Osteocyte (in vitro differentiated cells): Measurements from ENCODE around the gene ADRA1B. TPM values are rescaled to one million over a fixed set of nuclear protein-coding genes. Genes with fewer than 3 reads are reported as not detected.

Experiments
- DNase-seq: peaks from one replicate; pipeline ENCODE4 v3.0.0; 2021; ENCODE audit warnings: mixed read lengths; ENCODE audit not compliant: unreplicated experiment; ENCODE audit errors: extremely low spot score
- H3K27ac Mint-ChIP-seq: one replicate; pipeline ENCODE4 v1.8.0; 2021; ENCODE audit warnings: mild to moderate bottlenecking, mixed read lengths; ENCODE audit not compliant: unreplicated experiment
- H3K27me3 Mint-ChIP-seq: one replicate; pipeline ENCODE4 v1.8.0; 2021; ENCODE audit warnings: mixed read lengths; ENCODE audit not compliant: unreplicated experiment
- H3K36me3 Mint-ChIP-seq: one replicate; pipeline ENCODE4 v1.8.0; 2021; ENCODE audit warnings: mixed read lengths; ENCODE audit not compliant: unreplicated experiment
- H3K4me1 Mint-ChIP-seq: one replicate; pipeline ENCODE4 v1.8.0; 2021; ENCODE audit warnings: mixed read lengths; ENCODE audit not compliant: unreplicated experiment
- H3K4me3 Mint-ChIP-seq: one replicate; pipeline ENCODE4 v1.8.0; 2021; ENCODE audit warnings: mild to moderate bottlenecking, moderate library complexity, mixed read lengths; ENCODE audit not compliant: unreplicated experiment
- H3K9me3 Mint-ChIP-seq: one replicate; pipeline ENCODE4 v1.8.0; 2021; ENCODE audit warnings: mixed read lengths; ENCODE audit not compliant: unreplicated experiment
- total RNA-seq: library from RNA; stranded (reverse); gene quantifications from 2 replicates; pipeline ENCODE4 v1.2.1, GENCODE V29; 2021
- TF ChIP-seq, protein P1 (sequence below): fragments of 200-600 bp; sonication (generic); IDR thresholded peaks from 2 replicates; pipeline ENCODE4 v1.5.0; 2021; ENCODE audit warnings: antibody characterized with exemption, mild to moderate bottlenecking, moderate library complexity

ADRA1B gene
- total RNA-seq, 1 donor from 2014 or later: 4.0 TPM

DNA sequence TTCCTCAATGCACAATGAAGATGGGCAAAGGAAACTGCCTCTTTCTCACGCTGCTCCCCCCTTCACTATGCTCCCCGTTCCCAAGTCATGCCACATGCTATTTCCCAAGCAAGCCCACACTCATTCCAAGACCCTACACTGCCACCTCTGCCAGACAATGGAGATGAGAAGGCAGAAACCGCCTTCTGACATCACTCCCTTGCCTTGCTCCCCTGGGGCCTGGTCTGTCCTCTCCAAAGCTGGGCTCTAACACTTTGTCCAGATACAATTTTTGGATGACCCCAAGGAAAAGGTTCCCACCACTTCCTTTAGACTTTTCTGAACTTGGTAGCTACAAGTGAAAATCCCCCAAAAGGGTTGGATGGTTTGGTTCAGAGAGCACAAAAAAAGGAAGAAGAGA lies 7.2 kb upstream of the ADRA1B start:
- peaks cover 68% of the 10 kb centered on the region for H3K4me1 Mint-ChIP-seq
- TF ChIP-seq, protein P1, sequence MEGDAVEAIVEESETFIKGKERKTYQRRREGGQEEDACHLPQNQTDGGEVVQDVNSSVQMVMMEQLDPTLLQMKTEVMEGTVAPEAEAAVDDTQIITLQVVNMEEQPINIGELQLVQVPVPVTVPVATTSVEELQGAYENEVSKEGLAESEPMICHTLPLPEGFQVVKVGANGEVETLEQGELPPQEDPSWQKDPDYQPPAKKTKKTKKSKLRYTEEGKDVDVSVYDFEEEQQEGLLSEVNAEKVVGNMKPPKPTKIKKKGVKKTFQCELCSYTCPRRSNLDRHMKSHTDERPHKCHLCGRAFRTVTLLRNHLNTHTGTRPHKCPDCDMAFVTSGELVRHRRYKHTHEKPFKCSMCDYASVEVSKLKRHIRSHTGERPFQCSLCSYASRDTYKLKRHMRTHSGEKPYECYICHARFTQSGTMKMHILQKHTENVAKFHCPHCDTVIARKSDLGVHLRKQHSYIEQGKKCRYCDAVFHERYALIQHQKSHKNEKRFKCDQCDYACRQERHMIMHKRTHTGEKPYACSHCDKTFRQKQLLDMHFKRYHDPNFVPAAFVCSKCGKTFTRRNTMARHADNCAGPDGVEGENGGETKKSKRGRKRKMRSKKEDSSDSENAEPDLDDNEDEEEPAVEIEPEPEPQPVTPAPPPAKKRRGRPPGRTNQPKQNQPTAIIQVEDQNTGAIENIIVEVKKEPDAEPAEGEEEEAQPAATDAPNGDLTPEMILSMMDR: no peak

DNA sequence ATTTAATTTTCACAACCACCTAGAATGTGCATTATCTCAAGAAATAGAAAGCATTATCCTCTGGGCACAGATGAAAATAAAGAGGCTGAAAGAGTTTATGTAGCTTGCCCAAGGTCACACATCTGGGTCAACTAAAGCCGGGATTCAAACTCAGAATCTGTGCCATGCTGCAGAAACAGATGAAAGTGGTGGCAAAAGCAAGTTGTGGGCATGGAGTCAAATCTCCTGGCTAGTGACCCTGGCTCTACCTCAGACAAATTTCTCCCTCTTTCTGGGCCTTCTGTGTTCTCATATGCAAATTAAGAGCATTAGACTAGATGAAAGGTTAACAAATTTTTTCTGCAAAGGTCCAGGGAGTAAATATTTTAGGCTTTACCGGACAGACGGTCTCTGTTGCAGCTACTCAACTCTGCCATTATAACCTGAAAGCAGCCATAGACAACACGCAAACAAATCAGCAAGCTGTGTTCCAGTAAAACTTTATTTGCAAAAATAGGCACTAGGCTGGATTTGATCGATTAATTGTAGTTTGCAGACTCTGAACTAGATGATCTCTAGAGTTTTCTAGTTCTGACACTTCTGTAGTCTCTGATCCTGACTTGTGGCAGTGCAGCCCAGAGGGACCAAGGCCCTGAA lies 6.0 kb upstream of the ADRA1B start:
- no peaks in the 10 kb centered on the region for H3K27me3 Mint-ChIP-seq
- no peak overlapping the region for H3K4me3 Mint-ChIP-seq
- peaks cover 63% of the 10 kb centered on the region for H3K4me1 Mint-ChIP-seq
- H3K36me3 Mint-ChIP-seq: no peaks in the 10 kb centered on the region
- DNase-seq: no peak
- no peaks in the 10 kb centered on the region for H3K9me3 Mint-ChIP-seq
- TF ChIP-seq, protein P1: no peak
- no peak overlapping the region for H3K27ac Mint-ChIP-seq

More for the DNA sequence above, 7.2 kb upstream of the ADRA1B start:
- Mint-ChIP-seq H3K4me3 (no peak overlapping the region), H3K27ac (no peak overlapping the region), H3K9me3 (no peaks in the 10 kb centered on the region), H3K27me3 (no peaks in the 10 kb centered on the region), H3K36me3 (no peaks in the 10 kb centered on the region)
- no peak for DNase-seq

DNA sequence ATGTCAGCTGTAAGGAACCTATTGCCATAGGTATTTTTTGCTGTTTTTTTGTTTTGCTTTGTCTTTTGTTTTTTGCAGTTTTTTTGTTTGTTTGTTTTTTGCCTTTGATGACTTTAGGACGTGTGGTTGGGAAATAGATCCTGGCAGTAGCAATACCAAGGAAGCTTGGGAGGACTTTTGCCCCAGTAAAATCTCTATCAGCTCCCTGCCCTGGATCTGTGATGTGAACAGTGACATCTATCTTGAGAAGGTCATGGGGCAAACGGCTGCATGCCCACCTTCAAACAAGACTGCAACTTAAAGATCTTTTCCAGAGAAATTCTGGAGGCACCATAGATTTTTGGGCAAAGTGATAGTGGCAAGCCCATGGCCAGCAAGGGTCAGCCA lies 5.4 kb upstream of the ADRA1B start:
- Mint-ChIP-seq H3K4me3 (no peak overlapping the region), H3K4me1 (peaks cover 65% of the 10 kb centered on the region), H3K9me3 (no peaks in the 10 kb centered on the region), H3K27ac (peak overlapping the region; percentile 74), H3K27me3 (no peaks in the 10 kb centered on the region), H3K36me3 (no peaks in the 10 kb centered on the region)
- DNase-seq: no peak
- TF ChIP-seq, protein P1: no peak

DNA sequence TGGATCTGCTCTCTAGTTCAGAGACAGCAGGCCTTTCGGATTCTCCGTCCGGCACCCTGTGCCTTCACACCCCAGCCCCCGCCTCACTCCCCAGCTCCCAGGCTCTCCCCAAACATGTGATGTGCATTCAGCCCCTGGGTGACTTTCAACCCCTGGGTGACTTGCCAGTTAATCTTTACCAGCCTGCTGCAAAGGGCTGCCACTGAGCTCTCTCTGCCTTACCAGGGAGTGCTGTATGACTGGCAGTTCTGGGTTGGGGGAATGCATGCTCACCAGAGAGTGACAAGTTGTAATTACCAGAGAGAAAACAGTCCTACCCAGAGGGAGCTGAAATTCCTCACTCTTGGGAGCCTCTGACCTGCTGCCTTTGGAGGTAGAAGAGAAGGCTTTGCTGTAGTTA lies 4.9 kb upstream of the ADRA1B start:
- DNase-seq: no peak
- TF ChIP-seq, protein P1: no peak
- Mint-ChIP-seq H3K4me3 (no peak overlapping the region), H3K9me3 (no peaks in the 10 kb centered on the region), H3K27ac (peak overlapping the region; percentile 74), H3K4me1 (peaks cover 67% of the 10 kb centered on the region), H3K27me3 (no peaks in the 10 kb centered on the region), H3K36me3 (no peaks in the 10 kb centered on the region)

DNA sequence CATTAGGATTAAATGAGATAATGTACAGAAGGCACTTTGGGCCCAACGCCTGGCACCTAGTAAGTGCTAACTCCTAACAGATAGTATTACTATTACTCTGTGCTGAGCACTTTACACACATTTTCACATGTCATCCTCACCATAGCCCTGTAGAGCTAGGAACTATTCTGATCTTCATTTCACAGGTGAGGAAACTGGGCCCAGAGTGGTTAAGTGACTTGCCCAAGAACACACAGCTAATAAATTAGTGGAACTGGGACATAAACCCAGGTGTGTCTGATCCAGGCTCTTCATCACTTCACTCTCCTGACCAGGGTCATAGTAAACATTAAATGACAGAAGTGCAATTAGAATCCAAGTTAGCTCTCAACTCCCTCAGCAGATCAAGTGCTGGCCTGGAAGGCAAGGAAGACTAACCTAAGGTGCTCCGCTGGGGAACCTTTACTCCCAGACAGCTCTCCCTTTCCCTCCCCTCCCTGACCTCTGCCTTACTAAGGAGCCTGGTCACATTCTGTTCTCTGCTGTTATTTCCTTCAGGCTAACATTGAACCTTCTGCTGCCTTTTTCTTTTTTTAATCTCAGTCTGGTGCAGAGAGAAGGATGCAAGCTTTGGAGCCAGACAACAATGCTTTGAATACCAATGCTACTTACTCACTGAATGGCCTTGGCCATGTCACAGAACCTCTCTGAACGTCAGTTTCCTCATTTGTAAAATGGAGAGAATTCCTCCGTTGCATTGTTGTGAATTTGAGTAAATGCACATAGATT lies 4.1 kb upstream of the ADRA1B start:
- TF ChIP-seq, protein P1: no peak
- Mint-ChIP-seq H3K27me3 (no peaks in the 10 kb centered on the region), H3K4me1 (peaks cover 65% of the 10 kb centered on the region), H3K4me3 (no peak overlapping the region), H3K36me3 (no peaks in the 10 kb centered on the region), H3K9me3 (no peaks in the 10 kb centered on the region), H3K27ac (peak overlapping the region; percentile 74)
- DNase-seq: no peak
